ENCODE results near the gene AIF1L.

GRCh38 chr9:131092030-131092429 is 4.3 kb upstream of the AIF1L start:
- no peak for TF ChIP-seq POLR2A (IDR thresholded peaks at IDR 0.05)
- TF ChIP-seq CTCF (IDR thresholded peaks at IDR 0.05) = no peak
